GM18502 (cell line): ENCODE data around the gene UCP3.

Experiments
- ATAC-seq: cut with Tn5 transposase; IDR thresholded peaks from one replicate; pipeline ENCODE4 v1.9.1; 2021; ENCODE audit warnings: mild to moderate bottlenecking; ENCODE audit not compliant: unreplicated experiment, poor library complexity

UCP3 gene, protein sequence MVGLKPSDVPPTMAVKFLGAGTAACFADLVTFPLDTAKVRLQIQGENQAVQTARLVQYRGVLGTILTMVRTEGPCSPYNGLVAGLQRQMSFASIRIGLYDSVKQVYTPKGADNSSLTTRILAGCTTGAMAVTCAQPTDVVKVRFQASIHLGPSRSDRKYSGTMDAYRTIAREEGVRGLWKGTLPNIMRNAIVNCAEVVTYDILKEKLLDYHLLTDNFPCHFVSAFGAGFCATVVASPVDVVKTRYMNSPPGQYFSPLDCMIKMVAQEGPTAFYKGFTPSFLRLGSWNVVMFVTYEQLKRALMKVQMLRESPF

DNA sequence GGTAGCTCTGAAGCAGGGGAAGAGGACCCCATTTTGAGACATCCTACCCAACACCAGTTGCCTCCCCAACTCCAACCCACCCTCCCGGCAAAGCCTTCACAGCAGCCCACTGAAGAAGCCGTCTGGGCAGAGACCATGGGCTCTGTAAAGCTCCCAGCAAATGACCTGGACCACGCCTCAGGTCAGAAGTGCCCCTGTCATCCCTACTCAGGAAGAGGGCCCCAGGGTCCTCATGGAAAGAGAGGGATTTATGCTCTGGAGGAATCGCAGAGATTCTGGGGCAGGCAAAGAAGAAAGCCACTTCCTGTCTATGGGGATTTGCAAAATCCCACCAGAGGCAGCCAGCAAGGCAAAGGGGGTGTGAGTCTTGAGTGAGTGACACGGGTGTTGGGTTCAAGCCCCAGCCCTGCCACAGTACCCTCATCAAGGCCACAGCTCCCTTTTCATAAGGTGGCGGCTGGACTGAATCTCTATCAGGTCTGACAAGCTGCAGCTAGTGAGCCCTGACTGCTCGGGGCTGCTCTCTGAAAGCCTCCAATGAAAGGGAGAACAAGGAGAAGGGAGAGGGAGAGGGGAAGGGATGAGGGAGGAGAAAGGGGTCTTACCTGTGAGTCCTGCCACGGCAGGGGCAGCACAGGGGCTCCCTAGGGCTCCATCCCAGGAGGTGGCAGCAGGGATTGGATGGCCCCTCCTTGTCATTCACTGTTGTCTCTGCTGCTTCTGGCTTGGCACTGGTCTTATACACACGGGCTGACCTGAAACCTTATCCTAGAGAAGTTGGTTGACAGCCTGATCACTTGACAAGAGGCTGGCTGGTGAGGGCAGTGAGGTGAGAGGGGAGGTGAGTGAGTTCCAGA is at the start of gene UCP3:
TSS of gene UCP3 (minus strand) at position 713 of the 857 bp plus-strand sequence. CDS start 2,043 bp downstream, outside the sequence.
- ATAC-seq: no peak

DNA sequence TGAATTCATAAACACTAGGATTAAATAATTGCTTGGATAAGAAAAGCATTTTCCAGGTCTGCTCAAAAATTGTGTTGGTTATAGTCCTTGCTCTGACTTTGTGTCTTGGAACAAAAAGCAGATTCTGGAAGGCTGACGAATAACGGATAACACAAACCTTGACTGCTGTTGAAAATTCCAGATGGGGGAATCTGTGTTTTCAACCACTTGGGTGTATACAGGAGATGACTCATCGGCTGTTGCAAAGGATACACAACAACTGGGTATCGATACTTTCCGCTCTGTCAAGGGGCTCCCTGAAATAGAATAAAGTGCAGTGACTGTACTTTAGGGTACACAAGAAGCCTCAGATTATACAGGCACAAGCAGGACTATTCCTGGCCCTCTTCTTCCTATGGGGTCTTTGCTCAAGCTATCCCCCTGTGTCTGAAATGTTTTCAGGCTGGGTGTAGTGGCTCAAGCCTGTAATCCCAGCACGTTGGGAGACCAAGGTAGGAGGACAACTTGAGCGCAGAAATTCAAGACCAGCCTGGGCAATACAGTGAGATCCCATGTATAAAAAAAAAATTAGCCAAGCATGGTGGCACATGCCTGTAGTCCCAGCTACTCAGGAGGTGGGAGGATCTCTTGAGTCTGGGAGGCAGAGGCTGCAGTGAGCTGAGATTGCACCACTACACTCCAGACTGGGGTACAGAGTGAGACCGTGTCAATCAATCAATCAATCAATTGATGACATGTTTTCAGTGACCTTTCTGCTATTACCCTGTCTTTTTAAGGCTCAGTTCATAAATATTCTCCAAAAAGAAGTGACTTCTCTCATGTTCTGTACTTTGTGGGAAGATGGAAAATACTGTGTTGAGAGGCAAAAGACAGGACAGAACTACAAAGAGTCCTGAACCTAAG is 48.6 kb upstream of the UCP3 start:
- ATAC-seq: no peak

DNA sequence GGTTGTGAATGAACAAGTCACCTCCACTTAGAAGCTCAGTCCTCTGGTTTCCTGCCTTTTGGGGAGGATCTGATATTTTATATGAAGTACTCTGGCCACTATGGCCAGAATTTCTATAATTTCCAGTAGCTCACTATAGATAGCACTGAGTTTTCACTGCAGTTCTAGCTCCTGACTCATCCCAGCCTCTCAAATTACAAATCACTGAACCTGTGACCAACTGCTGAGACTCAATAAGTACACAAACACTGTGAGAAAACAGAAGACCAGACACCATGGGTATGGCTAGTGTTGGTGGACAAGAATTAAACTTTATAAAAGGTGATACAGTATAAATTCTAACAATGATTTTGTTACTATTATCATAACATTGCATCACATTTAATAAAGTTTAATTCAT is 47.1 kb upstream of the UCP3 start:
- ATAC-seq: no peak

DNA sequence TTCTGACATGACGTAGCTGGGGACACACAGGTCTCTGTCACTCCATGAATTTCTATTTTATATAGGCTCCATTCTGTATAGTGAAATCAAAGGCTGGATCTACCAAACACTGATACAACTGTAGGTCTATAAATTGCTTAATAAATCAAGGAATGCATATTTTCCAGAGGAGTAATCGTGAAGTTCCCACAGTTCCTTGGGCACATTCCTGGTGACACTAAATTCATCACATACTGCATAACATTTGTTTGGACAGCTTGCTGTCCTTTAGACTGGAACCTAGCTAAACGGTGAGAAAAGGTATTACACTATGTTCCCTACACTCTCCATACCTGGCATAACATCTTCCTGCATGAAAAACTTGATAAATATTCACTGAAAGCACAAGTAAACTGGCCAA is 41.6 kb upstream of the UCP3 start:
- no peak for ATAC-seq

DNA sequence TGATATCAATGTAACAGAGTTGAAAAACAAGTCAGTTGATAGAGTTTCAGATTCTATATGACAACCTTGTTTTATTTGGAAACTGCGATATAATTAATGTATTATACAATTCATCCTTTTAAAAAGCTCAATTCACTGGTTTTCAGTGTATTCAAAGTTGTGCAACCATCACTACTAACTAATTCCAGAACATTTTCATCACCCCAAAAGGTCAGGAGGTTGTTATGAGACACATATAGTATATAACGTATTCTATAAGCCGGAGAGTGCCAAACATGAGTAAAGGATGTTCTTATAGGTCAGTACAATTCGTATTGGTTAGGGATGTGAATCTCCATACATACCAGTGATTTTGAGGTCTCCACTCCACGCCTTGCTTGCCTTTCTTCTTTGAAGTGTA is 40.1 kb upstream of the UCP3 start:
- ATAC-seq: no peak

DNA sequence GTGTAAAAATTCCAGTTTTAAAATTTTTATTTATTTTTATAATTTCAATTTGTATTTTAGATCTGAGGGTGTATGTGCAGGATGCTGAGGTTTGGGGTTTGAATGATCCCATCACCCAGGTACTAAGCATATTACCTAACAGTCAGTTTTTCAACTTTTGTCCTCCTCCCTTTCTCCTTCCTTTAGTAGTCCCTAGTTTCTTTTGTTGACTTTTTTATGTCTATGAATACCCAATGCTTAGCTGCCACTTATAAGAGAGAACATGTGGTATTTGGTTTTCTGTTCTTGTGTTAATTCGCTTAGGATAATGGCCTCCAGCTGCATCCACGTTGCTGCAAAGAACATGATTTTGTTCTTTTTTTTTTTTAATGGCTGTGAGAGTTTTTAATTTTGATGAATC is 35.7 kb upstream of the UCP3 start:
- ATAC-seq: no peak

DNA sequence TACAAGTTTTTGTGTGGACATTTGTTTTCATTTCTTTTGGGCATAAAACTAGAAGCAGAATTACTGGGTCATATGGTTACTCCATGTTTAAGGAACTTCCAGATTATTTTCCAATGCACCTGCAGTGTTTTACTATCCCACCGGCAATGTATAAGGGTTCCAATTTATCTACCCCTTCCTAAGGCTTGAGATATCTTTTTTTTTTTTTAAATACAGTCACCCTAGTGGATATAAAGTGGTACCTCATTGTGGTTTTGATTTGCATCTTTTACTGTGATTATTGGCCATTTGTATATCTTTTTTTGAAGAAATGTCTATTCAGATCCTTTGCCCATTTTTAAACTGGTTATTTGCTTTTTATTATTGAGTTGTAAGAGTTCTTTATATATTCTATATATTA is 34.6 kb upstream of the UCP3 start:
- ATAC-seq: no peak

DNA sequence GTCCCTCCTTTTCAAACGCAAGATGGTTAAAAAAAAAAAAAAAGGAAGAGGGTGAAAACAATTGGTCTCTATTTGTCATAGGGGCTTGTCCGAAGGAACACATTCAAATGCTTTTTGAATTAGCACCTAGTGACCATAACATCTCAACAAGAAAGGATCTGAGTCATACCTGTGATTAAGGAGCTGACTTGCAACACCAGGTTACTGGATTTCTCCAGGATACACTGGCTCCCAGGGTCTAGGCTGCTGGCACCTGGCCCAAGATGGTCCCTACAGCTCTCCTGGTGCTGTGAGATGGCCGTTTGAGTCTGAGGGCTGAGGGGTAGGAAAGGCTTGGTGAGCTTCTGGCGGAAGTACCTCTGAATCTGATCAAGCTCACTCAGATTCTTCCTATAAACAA is 28.4 kb upstream of the UCP3 start:
- no peak for ATAC-seq

DNA sequence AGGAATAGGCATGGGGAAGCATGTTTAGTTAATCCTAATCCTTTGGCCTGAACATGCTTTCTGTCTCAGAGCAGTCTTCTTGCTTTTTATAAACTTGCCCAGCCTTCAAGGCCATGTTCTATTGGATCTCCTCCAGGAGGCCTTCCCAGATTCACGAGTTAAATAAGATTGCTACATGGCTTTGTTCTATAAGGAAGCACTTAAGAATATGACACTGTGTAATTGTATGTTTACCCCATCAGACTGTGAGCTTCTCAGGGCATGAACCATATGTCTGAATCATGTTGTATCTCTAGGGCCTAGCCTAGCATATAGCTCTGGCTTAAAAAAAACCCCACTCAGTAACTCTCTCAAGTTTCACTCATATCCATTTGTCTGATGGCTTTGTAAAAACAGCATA is 26.4 kb upstream of the UCP3 start:
- no peak for ATAC-seq

DNA sequence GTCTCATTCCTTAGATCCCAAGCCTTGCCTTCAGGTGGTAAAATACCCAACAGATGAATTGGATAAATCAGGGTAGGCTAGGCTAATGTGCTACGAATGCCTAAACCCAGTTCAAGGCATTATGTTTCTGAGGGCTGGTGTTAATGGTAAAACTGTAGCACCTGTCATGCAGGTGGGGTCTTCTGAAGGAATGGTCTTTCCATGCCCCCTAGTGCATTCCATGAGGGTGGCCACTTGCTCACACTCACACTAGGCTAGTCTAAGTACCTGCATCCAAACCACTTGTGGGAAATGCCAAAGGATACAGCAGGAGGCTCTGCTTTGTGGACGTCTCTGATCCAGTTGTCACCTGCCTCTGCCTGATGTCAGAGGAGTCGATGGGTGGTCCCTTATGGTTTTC is 24.2 kb upstream of the UCP3 start:
- ATAC-seq: no peak

DNA sequence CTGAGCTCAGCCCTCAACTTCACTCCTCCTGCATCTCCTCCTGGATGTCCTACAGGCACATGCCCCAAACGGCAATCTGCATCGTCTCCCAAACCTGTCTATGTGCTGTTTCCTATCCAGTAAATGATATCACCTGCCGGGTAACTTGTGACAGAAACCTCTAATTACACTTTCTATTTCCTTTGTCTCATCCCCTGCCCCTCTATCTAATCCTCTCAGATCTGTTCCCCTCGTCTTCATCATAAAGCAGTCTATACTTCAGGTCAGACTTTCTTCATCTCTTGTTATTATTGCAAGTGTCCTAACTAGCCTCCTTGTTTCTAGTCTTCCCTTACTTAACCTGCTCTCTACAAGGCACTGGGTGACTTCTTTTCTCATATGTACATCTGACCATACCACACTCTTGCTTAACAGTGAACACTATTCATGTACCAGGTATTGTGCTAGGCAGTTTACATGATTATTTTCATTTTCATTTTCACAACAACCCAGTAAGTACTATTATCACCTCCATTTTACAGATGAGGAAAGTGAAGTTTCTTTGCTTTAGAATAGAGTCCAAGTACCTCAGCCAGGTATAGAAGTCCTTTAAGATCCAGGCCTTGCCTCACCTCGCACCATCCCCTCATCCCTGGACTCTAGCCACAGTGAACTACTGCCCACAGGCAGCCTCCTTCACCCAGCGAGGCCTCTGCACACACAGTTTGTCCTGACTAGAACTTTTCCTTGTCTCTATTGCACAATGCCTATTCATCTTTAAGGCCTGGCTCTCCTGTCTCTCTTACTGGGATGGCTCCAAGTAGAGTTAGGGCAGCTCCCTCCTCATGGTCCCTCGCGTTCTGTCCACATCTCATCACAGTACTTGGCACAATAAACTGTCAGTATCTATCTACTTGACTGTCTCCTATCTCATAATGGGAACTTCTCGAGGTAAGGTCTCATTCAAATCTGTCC is 22.1 kb upstream of the UCP3 start:
- ATAC-seq: no peak

DNA sequence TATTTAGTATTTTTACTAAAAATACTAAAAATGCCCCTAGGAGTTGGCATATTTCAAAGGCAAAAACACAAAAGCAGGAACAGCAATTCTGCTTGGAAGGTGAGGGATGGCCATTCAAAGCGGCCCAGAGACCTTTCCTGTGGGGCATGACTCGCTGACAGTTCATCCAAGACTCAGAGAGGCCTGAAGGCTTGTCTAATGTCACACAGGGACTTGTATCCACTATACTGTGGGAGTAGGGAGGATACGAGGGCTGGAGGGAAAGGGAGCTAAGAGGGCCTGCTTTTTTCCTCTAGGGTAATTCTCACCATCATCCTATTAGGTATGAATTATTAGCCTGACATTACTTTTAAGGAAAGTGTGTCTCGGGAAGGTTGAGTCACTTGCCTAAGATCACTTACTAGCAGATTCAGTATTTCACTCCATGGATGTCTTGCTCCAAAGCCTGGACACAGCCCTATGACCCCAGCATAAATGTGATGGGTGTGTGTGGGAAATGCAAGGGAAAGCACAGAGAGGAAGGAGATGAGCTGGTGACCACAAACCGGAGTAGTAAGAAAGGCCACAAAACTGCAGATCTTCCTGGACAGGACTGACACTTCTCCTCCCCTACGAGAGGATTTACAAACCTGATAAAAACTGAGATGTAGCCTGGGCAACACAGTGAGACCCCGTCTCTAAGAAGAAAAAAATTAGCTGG is 16.7 kb upstream of the UCP3 start:
- no peak for ATAC-seq

DNA sequence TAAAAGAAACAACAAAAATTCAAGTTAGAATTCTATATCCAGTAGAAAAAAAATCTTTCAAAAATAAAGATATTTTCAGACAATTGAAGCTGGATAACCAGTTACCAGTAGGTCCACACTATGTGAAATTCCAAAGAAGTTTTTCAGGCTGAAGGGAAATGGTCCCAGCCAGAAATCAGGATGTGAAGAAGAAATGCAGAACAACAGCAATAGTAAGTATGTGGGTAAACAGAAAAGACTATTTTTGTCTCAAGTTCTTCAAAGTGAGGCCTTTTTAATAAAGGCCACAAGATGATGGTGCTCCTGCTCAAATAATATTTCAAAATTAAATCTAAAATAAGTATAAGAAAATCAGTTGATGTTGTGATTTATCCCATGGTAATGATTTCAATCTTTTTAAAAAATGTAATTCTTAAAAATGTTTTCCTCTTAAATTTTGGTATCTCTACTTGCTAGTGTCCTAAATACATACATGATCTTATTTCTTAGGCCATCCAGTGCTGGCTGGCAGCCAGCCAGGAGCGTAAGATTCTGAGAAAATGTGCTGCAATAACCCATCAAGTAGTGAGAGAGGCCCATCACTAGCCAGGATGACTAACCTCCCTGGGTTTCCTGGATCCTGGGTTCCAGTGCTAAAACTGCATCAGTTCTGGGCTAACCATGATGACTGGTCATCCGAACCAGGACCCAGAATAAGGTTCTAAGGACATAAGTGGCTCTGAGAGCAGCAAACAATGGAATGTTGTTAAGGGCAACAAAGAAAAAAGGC is 15.6 kb upstream of the UCP3 start:
- no peak for ATAC-seq

DNA sequence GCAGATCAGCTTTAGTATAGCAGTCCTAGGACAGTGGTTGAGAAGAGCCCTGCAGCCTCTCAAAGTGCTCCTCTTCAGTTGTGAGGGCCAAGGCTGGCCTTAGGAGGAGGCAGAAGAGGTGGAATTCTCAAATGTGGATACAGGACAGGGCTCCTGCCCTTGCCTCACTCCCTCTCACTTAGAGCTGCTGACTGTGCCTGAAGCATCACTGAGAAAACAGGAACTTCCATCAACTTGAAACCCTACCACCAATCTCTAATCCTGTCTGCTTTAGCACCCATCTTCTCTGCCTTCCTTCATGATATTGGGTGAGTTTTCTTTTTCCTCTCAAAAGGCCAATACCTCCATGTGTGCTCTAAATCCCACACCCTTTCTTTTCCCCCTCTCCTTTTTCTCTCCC is 14.4 kb upstream of the UCP3 start:
- no peak for ATAC-seq

DNA sequence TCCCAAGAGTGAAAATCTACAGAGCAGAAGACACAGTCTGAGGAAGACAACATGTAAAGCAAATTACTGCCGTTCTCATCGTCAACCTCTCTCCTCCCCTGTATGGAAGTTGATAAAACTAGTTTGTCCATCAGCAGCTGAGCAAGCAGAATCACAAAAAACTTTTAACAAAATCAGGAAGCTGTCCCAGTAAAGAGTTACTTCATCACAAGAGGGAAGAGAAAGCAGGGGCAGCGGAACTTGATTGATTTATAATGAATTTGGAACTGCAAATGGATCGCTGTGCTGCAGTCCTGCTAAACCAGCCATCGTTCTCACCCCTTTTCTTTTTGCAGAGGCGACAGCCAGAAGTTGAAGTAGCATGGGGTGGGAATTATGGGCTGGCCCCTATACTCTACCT is 13.7 kb upstream of the UCP3 start:
- ATAC-seq: no peak

DNA sequence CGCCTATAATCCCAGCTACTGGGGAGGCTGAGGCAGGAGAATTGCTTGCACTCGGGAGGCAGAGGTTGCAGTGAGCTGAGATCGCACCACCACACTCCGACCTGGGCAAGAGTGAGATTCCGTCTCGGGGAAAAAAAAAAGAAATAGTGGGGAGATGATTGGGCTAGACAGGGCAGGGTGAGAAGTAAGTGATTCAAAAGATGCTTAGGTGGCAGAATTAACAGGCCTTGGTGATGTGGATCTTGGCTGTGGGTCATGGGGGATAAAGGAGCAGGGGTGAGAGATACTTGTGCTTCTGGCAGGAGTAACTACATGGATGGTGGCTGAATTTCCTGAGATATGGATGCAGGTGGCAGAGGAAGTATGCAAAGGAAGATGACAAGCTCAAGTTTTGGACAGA is 13.1 kb upstream of the UCP3 start:
- ATAC-seq: no peak

DNA sequence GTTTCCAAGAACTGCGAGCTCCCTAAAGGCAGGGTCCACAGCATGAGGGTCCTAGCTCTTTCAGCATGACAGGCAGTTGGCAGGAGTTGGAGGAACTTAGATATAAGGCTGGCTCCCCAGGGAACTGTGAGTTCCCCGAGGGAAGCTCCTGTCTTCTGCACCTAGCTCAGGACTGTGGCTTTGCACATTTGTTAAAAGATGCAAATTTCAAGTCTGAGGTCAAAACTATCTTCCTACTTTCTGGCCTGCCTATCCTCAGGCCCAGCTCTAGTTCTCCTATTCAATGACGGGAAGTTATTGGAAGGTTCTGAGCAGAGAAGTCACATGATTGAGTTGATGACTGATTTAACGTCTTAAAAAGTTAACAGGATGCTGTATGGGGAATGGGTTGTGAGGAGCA is 11.7 kb upstream of the UCP3 start:
- ATAC-seq: peak; percentile 68

DNA sequence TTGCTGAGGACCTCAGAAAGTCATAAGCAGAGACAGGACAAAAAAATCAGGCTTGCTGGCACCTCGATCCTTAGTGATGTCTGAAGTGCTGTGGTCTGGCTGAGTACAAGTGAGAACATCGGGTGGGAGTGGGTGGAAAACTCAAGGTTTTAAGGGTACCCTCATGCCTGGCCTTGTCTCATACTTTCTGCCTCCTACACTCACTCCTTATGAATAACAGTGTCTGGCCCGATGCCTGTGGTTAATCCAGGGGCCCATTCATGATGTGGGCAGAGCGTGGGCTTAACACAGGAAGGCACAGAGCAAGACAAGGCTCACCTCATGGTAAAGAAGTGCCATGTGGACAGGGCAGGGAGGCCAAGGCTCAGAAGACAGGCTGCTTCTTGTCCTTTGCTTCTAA is 11.0 kb upstream of the UCP3 start:
- ATAC-seq: no peak
